ENCODE measurements around the gene OR51D1. TPM values are rescaled to one million over a fixed set of nuclear protein-coding genes. Genes with fewer than 3 reads are reported as not detected.

Gene OR51D1
- total RNA-seq, 1 experiment from 2014 or later, result not detected

DNA sequence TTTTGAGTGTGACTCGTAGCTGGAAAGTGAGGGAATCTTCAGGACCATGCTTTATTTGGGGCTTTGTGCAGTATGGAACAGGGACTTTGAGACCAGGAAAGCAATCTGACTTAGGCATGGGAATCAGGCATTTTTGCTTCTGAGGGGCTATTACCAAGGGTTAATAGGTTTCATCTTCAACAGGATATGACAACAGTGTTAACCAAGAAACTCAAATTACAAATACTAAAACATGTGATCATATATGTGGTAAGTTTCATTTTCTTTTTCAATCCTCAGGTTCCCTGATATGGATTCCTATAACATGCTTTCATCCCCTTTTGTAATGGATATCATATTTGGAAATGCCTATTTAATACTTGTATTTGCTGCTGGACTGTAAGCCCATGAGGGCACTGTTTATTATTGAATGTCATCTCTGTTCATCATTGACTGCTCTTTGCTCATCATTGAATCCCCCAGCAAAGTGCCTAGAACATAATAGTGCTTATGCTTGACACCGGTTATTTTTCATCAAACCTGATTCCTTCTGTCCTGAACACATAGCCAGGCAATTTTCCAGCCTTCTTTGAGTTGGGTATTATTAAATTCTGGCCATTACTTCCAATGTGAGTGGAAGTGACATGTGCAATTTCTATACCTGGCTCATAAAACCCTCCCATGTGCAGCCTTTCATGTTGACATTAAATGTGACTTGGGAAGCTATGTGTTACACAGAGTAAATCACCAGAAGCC is 17.5 kb downstream of the OR51D1 start:
- H3K4me1 ChIP-seq (ENCODE audit: insufficient read depth, low read length), result no peaks in the 10 kb centered on the region
- H2BK15ac ChIP-seq (ENCODE audit: low read depth, low read length), result no peak overlapping the region
- no peak overlapping the region for H2BK12ac ChIP-seq (ENCODE audit: insufficient read length, low read depth, low read length)
- no peak overlapping the region for H2BK5ac ChIP-seq (ENCODE audit: insufficient read length, low read length)
- peaks cover 0 to 3% of the 10 kb centered on the region in 2 experiments; a peak in 1 of 4 replicates for H3K4me1 Mint-ChIP-seq
- H3K23me2 ChIP-seq (ENCODE audit: insufficient read length, low read depth, low read length, poor library complexity, severe bottlenecking), result no peaks in the 10 kb centered on the region
- H3K27ac ChIP-seq (ENCODE audit: insufficient read length, low read depth, low read length), result no peak overlapping the region
- no peaks in the 10 kb centered on the region for H3K79me1 ChIP-seq (ENCODE audit: insufficient read depth, low read depth, low read length, poor library complexity, severe bottlenecking)
- no peaks in the 10 kb centered on the region for H4K20me1 ChIP-seq (ENCODE audit: control insufficient read depth, insufficient read depth, insufficient read length)
- no peaks in the 10 kb centered on the region for H3K79me2 ChIP-seq (ENCODE audit: insufficient read depth, low read length)
- no peaks in the 10 kb centered on the region for H3K27me3 Mint-ChIP-seq (ENCODE audit: low read depth)
- H4K91ac ChIP-seq (ENCODE audit: insufficient read length, low read depth, low read length), result no peak overlapping the region
- no peaks in the 10 kb centered on the region for H3K9me3 Mint-ChIP-seq
- H3K27ac Mint-ChIP-seq, result no peak overlapping the region; a peak in 1 of 7 replicates
- no peak overlapping the region for H3T11ph ChIP-seq (ENCODE audit: low read length)
- no peak overlapping the region for H3K56ac ChIP-seq (ENCODE audit: insufficient read length, low read depth, low read length)
- H2AK5ac ChIP-seq (ENCODE audit: insufficient read length, low read length), result no peak overlapping the region
- H3K4me2 ChIP-seq (ENCODE audit: insufficient read depth, insufficient read length, low read length), result no peak overlapping the region
- H3K27me3 ChIP-seq (ENCODE audit: insufficient read depth, low read length), result no peaks in the 10 kb centered on the region
- H3K23ac ChIP-seq (ENCODE audit: insufficient read length, low read depth, low read length), result no peak overlapping the region
- no peak overlapping the region for H3K9ac ChIP-seq (ENCODE audit: extremely low read depth, insufficient read length, low read length)
- no peak overlapping the region for H3K4me3 Mint-ChIP-seq
- H3K9me3 ChIP-seq (ENCODE audit: control insufficient read depth, low read depth, low read length), result no peaks in the 10 kb centered on the region
- no peak overlapping the region for H4K8ac ChIP-seq (replicated peaks; ENCODE audit: insufficient read length, low read depth, low read length)
- WGBS (ENCODE audit: extremely low coverage, insufficient read length, low lambda C conversion rate), result no CpG with 5 or more reads among the region's 2 CpGs
- no peak overlapping the region for H3K18ac ChIP-seq (ENCODE audit: insufficient read length, low read depth, low read length)
- TF ChIP-seq, protein P1, sequence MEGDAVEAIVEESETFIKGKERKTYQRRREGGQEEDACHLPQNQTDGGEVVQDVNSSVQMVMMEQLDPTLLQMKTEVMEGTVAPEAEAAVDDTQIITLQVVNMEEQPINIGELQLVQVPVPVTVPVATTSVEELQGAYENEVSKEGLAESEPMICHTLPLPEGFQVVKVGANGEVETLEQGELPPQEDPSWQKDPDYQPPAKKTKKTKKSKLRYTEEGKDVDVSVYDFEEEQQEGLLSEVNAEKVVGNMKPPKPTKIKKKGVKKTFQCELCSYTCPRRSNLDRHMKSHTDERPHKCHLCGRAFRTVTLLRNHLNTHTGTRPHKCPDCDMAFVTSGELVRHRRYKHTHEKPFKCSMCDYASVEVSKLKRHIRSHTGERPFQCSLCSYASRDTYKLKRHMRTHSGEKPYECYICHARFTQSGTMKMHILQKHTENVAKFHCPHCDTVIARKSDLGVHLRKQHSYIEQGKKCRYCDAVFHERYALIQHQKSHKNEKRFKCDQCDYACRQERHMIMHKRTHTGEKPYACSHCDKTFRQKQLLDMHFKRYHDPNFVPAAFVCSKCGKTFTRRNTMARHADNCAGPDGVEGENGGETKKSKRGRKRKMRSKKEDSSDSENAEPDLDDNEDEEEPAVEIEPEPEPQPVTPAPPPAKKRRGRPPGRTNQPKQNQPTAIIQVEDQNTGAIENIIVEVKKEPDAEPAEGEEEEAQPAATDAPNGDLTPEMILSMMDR (conservative IDR thresholded peaks at IDR 0.05), result no peak
- no peak overlapping the region for H2BK20ac ChIP-seq (ENCODE audit: low read depth, low read length, poor library complexity, severe bottlenecking)
- H3K14ac ChIP-seq (ENCODE audit: insufficient read depth, low read length), result no peak overlapping the region
- H4K5ac ChIP-seq (ENCODE audit: insufficient read length, low read depth, low read length), result no peak overlapping the region
- H3K36me3 Mint-ChIP-seq (ENCODE audit: insufficient read depth in 1 of 3, low read depth in 3 of 3), result no peaks in the 10 kb centered on the region
- DNase-seq, result no peak
- no peak overlapping the region for H2AFZ ChIP-seq (ENCODE audit: low read length)
- H3K4ac ChIP-seq (ENCODE audit: low read depth, low read length), result no peak overlapping the region
- H2BK120ac ChIP-seq (ENCODE audit: low read depth, low read length, poor library complexity, severe bottlenecking), result no peak overlapping the region
